HG03378 (cell line): Measurements from ENCODE around the gene GOLGA1.
"Not testable (repeated sequence)": the region's sequence is repeated elsewhere in the genome, so short reads cannot be mapped to it uniquely, and the experiment has no call there.

Source experiments
- ATAC-seq: cut with Tn5 transposase; IDR thresholded peaks from one replicate; pipeline ENCODE4 v1.9.1; 2021; ENCODE audit warnings: mild to moderate bottlenecking, moderate library complexity; ENCODE audit not compliant: unreplicated experiment

Gene GOLGA1

DNA sequence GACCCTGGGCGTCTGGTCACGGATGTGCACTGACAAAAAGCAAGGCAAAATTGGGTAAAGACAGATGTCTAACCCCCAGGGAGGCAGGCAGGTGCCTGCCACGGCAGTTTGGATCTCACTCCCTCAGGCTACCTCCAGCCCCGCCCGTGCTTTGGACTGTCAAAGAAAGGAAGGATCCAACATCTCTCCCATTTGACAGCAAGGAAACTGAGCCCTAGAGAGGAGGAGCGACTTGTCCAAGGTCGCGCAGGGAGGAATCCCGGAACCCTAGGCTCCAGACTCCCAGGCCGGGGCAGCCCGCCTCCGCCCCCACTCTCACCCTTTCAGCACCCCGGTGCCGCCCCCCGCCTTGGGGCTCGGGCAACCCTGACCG, 376 bp downstream of the GOLGA1 start:
- ATAC-seq = peak; percentile 29

- ATAC-seq = no peak
Measured at GRCh38 chr9:124939944-124940343, 939 bp downstream of the GOLGA1 start.

GRCh38 chr9:124934290-124934689, 6.6 kb downstream of the GOLGA1 start:
- peak; percentile 53 for ATAC-seq

- ATAC-seq = no peak
Measured at GRCh38 chr9:124932333-124932732, 8.6 kb downstream of the GOLGA1 start.

DNA sequence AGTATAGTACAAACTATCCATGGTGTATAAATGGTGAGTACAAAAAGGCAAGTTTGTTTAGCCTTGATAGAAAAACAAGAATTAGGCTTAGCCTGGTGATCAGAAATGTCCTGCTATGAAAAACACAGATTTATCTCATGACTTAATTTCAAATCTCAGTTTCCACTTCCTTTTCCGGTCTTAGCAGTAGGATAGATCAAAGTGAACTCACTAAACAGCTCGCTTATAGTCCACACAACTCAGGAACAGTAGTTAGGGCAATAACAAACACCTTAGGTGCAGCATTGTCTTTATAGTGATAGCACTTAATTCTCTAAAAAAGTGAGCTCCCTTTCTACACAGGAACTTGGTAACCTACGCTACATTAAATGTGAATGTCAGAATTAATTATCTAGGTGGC, 11.4 kb downstream of the GOLGA1 start:
- no peak for ATAC-seq

GRCh38 chr9:124928116-124928515, 12.8 kb downstream of the GOLGA1 start:
- no peak for ATAC-seq

GRCh38 chr9:124920394-124920793, 20.5 kb downstream of the GOLGA1 start:
- not testable (repeated sequence) for ATAC-seq

- ATAC-seq = no peak
Measured at GRCh38 chr9:124914753-124915405, 26.0 kb downstream of the GOLGA1 start.

DNA sequence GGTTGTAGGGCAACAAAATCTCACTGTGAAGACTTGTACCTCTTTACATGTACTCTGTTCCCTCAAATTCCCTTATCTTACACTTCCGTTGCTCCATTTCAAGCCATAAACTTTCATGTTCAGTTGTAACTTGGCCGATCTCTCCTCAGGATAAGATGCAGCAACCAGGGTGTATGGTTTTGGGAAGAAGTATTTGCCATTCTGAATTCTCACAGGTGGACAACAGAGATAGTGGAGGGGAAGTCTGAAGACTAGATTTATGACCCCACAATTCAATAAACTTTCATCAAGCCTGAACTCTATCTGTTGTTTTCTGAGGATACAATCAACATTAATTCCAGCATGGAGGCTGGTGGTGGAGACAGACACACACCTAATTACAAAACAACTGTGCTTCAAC, 27.5 kb downstream of the GOLGA1 start:
- no peak for ATAC-seq

DNA sequence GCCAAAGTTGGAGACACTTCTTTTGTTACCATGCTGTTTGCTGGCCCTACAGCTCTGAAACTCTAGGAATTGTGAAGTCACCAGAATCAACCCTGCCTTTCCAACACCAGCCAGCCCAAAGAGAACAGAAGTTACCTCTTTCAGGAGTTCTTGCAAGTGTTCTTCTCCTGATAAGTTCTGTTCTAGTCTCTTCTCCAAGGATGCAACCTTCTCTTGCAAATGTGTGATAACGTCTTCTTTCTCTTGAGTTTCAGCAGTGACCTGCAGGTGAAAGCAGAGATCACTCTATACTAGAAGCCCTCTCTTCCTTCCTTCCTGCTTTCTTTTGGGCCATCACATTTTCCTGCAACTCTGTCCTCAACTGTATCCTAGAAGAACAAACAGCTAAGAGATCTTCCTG, 29.1 kb downstream of the GOLGA1 start:
- ATAC-seq = no peak

GRCh38 chr9:124908098-124908497, 32.8 kb downstream of the GOLGA1 start:
- no peak for ATAC-seq

DNA sequence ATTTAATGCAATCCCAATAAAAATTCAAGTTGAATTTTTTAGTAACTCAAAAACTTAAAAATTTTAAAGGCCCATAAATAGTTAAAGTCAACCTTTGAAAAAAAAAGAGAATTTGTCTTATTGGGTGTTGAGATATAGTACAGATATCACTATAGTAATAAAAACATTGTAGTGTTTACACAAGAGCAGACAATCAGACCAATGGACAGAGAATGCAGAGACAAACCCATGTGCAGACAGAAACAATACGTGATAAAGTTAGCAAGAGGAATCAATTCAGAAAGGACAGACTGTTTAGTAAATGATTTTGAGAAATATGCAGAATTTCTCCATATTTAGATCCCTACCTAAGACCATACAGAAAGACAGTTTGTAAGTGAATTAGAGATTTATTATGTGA, 33.9 kb downstream of the GOLGA1 start:
- ATAC-seq = no peak

- ATAC-seq = no peak
Measured at GRCh38 chr9:124899845-124900244, 41.0 kb downstream of the GOLGA1 start.

GRCh38 chr9:124897570-124898460, 43.1 kb downstream of the GOLGA1 start:
- ATAC-seq = no peak

- no peak for ATAC-seq
Measured at GRCh38 chr9:124894741-124895170, 46.1 kb downstream of the GOLGA1 start.

- ATAC-seq = no peak
Measured at GRCh38 chr9:124894035-124894740, 46.7 kb downstream of the GOLGA1 start.

DNA sequence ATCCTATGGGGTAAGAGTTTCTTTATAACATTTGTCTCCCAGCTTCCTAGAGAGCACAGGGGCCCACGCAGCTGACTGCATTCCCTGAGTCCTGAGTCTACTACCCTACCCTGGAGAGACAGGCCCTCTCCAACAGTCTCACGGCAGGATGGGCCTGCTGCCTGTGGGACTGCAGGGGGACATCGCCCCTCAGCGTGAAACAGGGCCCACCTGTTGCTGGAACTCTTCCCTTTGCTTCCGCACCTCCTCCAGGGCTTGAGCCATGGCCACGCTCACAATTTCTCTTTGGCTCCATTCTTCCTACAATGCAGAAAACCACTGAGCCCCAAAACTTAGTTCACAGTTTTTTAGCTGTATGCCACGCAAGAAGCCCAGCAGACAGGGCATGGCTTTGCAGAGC, 50.7 kb downstream of the GOLGA1 start:
- ATAC-seq = no peak

DNA sequence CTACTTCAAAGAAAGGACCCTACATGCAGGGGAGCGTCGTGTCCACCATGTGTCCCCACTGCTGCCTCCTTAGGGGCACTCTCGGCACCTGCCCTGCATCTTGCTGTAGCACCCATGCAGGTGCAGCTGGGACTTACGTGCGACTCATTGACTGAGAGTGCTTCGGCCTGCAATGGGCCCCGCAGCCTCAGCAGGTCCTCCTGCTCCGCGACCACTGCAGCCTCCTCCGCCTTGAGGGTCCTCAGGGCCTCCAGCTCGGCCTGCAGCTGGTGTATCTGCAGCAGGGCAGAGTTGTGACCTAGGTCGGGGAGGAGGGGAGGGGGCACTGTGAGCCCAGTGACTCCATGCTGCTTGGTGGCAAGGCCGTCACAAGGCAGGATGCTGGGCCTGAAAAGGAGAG, 51.9 kb downstream of the GOLGA1 start:
- ATAC-seq = no peak

GRCh38 chr9:124887832-124888231, 53.1 kb downstream of the GOLGA1 start:
- ATAC-seq = no peak

GRCh38 chr9:124886866-124887492, 53.9 kb downstream of the GOLGA1 start:
- ATAC-seq = no peak

GRCh38 chr9:124886461-124886860, 54.4 kb downstream of the GOLGA1 start:
- ATAC-seq = no peak
